HL-60 (cell line): ENCODE data around the gene POLR2M.

Experiments used
- DNase-seq, 2 experiments: peaks; one replicate each; pipeline ENCODE4 v3.0.0-alpha.2; 2010 to 2020; ENCODE audit warnings: low read depth in 1 of 2, low spot score in 1 of 2
- H3K27ac ChIP-seq: fragments of 250-450 bp; sonication (Bioruptor Pico); replicated peaks from 2 replicates; pipeline ENCODE4 v1.5.1; 2020; ENCODE audit warnings: mild to moderate bottlenecking, moderate library complexity
- H3K27me3 ChIP-seq: fragments of 250-450 bp; sonication (Bioruptor Pico); 2 replicates; pipeline ENCODE4 v1.5.1; 2021; ENCODE audit warnings: mild to moderate bottlenecking, moderate library complexity; ENCODE audit not compliant: insufficient read depth, poor library complexity, severe bottlenecking
- H3K4me3 ChIP-seq: replicated peaks from 2 replicates; pipeline ENCODE4 v1.5.1; 2011; ENCODE audit warnings: mild to moderate bottlenecking, control low read depth, low read length; ENCODE audit not compliant: insufficient read depth
- CTCF ChIP-seq: IDR thresholded peaks from one replicate; pipeline ENCODE4 v1.5.1; 2011; ENCODE audit warnings: low read length, control low read depth, inconsistent platforms; ENCODE audit not compliant: insufficient read depth
- GABPA ChIP-seq: IDR thresholded peaks from 2 replicates; pipeline ENCODE4 v1.6.1; 2012; ENCODE audit warnings: low read depth
- POLR2AphosphoS5 ChIP-seq: IDR thresholded peaks from 2 replicates; pipeline ENCODE4 v1.6.1; 2012; ENCODE audit warnings: low read depth
- REST ChIP-seq: IDR thresholded peaks from 2 replicates; pipeline ENCODE4 v1.6.1; 2012; ENCODE audit warnings: low read depth; ENCODE audit not compliant: insufficient replicate concordance
- SPI1 ChIP-seq: IDR thresholded peaks from 2 replicates; pipeline ENCODE4 v1.6.1; 2012; ENCODE audit warnings: low read depth, mild to moderate bottlenecking, borderline replicate concordance

Gene POLR2M

GRCh38 chr15:57683481-57683880 lies 23.0 kb upstream of the POLR2M start:
- Histone ChIP-seq H3K27me3 (no peaks in the 10 kb centered on the region), H3K4me3 (no peak overlapping the region), H3K27ac (no peak overlapping the region)
- no peak for DNase-seq
- TF ChIP-seq REST: no peak
- TF ChIP-seq CTCF: no peak
- no peak for TF ChIP-seq POLR2AphosphoS5
- TF ChIP-seq GABPA: no peak
- no peak for TF ChIP-seq SPI1

DNA sequence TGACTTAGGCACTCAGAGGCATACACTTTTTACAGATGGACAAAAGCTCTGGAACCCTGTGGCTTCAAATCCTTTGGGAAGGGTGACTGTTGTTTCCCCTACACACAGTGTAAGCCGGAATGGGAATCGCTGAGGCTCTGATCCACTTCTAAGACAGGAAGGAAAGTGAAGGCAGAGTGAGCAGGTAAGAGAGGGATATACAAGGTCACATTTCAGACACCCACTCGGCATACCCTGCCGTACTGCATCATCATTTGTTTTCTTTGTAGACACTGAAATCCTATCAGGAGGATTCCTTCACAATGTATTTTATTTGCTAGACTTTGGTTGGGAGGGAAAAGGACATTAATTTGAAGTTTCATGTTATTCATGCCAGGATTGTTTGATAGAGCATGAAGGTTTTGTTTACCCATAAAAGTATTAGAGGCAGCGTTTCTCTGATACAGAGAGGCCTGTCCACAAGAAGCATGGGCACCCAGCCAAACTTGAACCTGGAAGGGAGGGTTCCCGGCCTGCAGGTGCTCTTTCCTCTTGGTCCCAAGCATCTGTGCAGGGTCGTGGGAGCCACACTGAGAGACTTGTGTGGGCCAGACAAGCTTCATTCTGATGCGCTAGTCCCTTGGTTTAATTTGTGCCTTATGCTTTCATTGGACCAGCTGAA lies 21.9 kb upstream of the POLR2M start:
- Histone ChIP-seq H3K27ac (no peak overlapping the region), H3K4me3 (no peak overlapping the region), H3K27me3 (no peaks in the 10 kb centered on the region)
- TF ChIP-seq CTCF: no peak
- TF ChIP-seq REST: no peak
- no peak for TF ChIP-seq POLR2AphosphoS5
- TF ChIP-seq SPI1: no peak
- no peak for TF ChIP-seq GABPA
- no peak for DNase-seq

DNA sequence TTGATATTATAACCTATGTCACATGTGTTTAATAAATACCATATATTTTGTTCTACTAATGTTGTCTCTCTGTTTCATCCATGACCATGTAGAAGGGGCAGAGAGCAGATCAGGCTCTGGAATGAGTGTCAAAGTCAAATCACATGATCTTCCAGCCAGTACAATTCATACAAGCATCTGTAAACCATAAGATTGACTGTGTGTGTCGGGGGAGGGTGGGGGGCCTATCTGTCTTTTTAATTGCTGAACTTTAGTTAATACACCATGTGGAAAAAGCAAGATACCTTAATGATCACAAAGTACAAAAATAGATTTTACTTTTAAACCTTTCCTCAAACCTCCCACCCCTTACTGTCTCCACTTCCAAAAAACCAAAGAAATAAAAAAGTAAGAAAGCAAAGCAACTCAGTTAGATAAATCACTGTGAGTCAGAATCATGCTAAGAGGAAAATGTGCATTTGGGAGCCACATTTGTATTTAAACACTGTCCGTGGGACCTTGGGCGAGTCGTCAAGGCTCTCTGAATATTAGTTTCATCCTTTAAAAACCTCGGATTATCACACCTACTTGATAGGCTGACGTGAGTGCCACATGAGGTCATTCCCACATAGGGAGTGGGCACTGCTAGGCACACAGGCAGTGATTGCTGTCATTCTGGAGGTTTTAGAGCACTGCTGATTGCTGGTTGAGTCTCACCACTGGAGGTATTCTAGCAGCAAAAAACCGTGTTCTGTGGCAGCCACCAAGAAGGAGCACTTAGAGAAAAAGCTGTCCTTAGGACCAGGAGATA lies 21.0 kb upstream of the POLR2M start:
- H3K27ac ChIP-seq: no peak overlapping the region
- no peaks in the 10 kb centered on the region for H3K27me3 ChIP-seq
- TF ChIP-seq GABPA (no peak), POLR2AphosphoS5 (no peak), SPI1 (no peak), REST (no peak), CTCF (no peak)
- H3K4me3 ChIP-seq: no peak overlapping the region
- no peak for DNase-seq
